GM12865 (cell line): ENCODE measurements around the gene TCF12.

ENCODE experiments used
- DNase-seq: peaks from one replicate; pipeline ENCODE4 v3.0.0; 2010; ENCODE audit warnings: low read depth
- H3K4me3 ChIP-seq: 2 replicates; pipeline ENCODE4 v1.5.1; 2011; ENCODE audit warnings: mild to moderate bottlenecking, low read depth, low read length, control low read depth
- CTCF ChIP-seq: IDR thresholded peaks from 2 replicates; pipeline ENCODE4 v1.5.1; 2011; ENCODE audit warnings: low read length, control low read depth, low read depth, inconsistent platforms; ENCODE audit not compliant: insufficient read depth; ENCODE audit errors: missing control alignments

The TCF12 gene

GRCh38 chr15:57329582-57330367 lies 411.3 kb downstream of the TCF12 start:
- no peak for DNase-seq
- H3K4me3 ChIP-seq = no peak overlapping the region
- TF ChIP-seq CTCF = no peak

- no peak for TF ChIP-seq CTCF
- no peak for DNase-seq
- H3K4me3 ChIP-seq = no peak overlapping the region
Observed at GRCh38 chr15:57330619-57331340, 412.3 kb downstream of the TCF12 start.

GRCh38 chr15:57332326-57332725 lies 413.9 kb downstream of the TCF12 start:
- TF ChIP-seq CTCF = no peak
- DNase-seq = no peak
- H3K4me3 ChIP-seq = no peak overlapping the region

GRCh38 chr15:57333487-57333886 lies 415.0 kb downstream of the TCF12 start:
- TF ChIP-seq CTCF = no peak
- DNase-seq = no peak

GRCh38 chr15:57334257-57334656 lies 415.8 kb downstream of the TCF12 start:
- no peak overlapping the region for H3K4me3 ChIP-seq
- TF ChIP-seq CTCF = no peak
- no peak for DNase-seq

More at GRCh38 chr15:57333487-57333886, 415.0 kb downstream of the TCF12 start:
- H3K4me3 ChIP-seq = no peak overlapping the region

- DNase-seq = no peak
- no peak overlapping the region for H3K4me3 ChIP-seq
- TF ChIP-seq CTCF = no peak
Observed at GRCh38 chr15:57335293-57335715, 416.9 kb downstream of the TCF12 start.
